Astrocyte of the hippocampus (primary cell): Measurements from ENCODE around the gene PAK5.
"Not testable (repeated sequence)": the region's sequence is repeated elsewhere in the genome, so short reads cannot be mapped to it uniquely, and the experiment has no call there.

Experiments
- DNase-seq: peaks from one replicate; pipeline ENCODE4 v3.0.0; 2011; ENCODE audit warnings: low read depth, low spot score

PAK5 gene

GRCh38 chr20:9685011-9685410, 153.9 kb downstream of the PAK5 start:
- DNase-seq: no peak

DNA sequence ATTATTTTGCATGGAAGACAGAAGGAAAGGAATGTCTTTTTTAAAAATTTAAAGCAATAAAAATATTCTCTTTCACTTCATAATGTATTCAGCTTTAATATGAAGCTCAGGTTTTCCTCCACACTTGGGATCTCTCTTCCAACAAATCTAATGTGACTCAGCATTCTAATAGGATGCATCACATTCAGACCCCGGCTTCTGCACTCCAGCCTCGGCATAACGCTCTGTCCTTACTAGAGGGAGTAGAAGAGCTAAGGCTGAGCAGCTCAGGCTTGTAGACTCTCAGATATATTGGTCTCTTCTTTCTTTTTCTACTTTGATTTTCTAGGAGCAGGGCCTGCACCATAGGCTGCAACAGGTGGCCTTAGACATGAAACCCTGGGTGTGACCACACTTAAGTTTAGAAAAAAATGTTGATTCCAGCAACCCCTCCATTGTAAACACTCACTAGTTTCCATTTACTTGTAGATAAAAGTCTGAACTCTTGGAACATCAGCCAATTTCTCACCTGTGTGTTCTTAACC, 161.7 kb downstream of the PAK5 start:
- DNase-seq: no peak

- no peak for DNase-seq
These were observed 165.9 kb downstream of the PAK5 start for GRCh38 chr20:9672981-9673380.

- no peak for DNase-seq
These were observed 166.8 kb downstream of the PAK5 start for GRCh38 chr20:9672027-9672426.

- no peak for DNase-seq
These were observed 170.5 kb downstream of the PAK5 start for GRCh38 chr20:9668381-9668780.

DNA sequence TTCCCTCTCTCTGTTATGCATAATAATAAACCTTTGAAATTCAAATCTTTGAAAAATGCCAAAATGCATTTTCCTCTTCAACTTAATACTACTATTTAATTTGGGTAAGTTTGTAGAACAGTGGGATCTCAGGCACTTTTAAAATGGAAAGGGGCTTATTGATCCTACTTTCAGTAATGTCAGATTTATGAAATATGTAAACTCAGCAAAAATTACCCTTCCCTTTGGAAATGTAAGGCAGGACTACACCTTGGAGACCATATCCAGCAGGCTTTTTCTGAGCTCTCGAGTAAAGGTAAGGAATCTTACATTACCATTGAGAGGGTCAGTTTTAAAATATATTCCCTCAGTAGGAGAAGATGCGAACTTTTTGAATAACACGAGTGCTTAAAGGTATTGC, 175.5 kb downstream of the PAK5 start:
- no peak for DNase-seq

DNA sequence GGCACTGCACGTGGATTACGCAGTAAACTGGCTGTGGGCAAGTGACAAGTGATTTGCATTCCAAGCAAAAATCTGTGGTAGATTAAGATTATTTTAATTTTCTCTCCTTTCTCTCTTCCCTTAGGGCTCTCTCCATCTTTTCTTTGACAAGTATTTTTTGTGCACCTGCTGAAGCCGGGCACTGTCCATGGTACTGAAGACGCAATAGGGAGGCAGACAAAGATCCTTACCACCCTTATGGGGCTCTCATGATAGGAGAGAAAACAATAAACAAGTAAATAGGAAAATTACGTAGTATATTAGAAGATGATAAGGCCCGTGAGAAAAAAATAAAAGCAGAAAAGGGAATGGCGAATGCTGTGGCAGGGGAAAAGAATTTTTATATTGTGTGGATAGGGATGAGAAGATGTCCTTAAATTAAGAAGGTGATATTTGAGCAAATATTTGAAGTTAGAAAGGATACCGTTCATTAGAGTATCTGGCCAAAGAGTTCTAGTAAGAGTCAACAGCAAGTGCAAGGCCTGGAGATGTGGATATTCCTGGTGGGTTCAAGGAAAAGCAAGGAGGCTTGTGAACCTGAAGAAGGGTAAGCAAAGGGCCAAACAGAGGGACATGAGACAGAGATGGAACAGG, 178.5 kb downstream of the PAK5 start:
- peak; percentile 59 for DNase-seq

DNA sequence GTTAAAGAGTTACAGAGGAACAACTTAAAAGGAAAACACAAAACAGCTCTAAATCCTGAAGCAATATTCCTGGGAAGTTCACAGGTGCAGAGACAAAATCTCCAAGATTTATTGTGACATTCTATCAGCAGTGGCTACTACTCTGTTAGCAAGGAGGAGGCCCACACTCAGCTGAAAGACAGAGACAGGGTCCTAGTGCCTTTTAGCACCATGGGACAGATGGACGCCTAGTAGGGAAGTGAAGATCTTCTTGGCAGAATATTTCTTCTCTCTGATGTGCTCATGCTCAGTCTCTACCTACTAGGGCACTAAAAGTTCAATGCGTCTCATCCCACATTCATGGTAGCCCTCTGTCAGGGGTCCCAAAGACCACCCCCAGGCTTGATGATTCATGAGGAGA, 191.1 kb downstream of the PAK5 start:
- DNase-seq: no peak

DNA sequence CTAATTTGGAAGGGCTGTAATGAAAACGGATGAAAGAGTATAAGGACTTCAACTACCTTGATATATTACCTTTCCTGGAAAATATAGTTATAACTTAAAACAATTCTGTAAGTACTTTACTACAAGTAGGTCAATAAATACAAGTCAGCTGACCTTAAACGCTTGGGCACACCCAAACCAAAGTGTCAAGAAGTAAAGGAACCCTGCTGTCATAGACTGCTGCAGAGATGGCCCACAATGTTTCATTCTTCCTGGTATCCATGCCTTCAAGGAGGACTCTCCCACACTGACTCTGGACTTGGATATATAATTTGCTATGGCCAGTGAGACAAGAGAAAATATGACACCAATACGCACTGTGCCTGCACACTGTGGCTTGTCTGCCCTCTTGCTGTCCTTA, 192.5 kb downstream of the PAK5 start:
- no peak for DNase-seq

DNA sequence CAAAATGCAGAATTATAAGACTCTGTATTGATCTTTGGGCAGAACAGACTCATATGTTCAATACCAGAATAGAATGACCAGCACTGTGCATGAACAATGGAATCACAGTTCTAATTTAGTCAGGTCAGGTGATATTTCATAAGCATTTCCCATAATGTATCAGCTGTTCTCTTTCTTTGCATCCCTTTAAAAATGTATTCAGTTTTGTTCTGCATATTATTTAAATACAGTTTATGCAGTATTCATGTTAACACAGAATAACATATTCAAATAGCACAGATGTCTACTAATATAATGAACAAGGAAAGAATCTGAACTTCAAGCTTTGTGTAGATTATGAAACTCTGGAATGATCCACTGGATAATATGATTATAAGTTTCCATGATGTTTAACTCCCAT, 196.0 kb downstream of the PAK5 start:
- DNase-seq: no peak

DNA sequence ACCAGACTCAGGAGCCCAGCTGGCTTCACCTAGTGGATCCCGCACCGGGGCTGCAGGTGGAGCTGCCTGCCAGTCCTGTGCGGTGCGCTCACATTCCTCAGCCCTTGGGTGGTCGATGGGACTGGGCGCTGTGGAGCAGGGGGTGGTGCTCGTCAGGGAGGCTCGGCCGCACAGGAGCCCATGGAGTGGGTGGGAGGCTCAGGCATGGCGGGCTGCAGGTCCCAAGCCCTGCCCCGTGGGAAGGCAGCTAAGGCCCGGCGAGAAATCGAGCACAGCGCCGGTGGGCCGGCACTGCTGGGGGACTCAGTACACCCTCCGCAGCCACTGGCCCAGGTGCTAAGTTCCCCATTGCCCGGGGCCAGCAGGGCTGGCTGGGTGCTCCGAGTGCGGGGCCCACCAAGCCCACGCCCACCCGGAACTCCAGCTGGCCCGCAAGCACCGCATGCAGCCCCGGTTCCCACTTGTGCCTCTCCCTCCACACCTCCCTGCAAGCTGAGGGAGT, 197.3 kb downstream of the PAK5 start:
- DNase-seq: not testable (repeated sequence)

GRCh38 chr20:9637889-9638288, 201.0 kb downstream of the PAK5 start:
- DNase-seq: no peak

DNA sequence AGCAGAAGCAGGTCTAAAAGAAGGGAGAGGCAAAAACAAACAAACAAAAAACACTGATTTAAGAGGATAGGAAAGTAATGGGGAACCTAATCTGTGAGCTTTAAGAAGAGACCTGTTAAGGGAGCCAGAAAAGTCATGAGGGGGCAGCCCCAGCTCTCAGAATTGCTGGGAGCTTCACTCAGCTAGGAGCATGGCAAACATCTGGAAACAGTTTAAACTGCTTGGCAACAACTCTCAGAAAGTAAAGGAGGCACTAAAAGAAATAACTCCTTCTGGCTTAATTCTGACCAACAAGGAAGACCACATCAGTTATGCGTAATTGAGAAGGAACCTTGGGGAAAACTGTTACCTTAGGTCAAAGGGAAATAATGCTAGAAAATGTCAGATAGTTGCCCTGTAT, 203.1 kb downstream of the PAK5 start:
- no peak for DNase-seq

DNA sequence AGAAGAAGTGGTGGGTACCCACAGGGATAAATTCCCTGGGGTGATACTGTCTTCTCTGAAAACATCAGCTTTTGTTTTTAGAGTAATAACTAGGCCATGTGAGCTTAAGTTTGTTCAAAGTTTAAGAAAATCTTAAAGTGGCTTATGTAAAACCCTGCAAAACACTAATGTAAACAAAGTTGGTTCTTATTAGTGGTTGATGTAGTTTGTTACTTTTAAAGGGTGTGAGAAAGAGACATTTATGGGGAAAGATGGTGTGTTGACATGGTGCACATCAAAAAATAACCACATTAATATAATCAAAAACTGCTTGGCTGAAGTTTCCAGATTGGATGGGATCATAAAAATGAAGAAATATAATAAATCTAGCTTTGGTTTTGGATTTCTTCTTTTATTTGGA, 204.5 kb downstream of the PAK5 start:
- DNase-seq: no peak

- DNase-seq: no peak
These were observed 205.9 kb downstream of the PAK5 start for GRCh38 chr20:9632991-9633390.

GRCh38 chr20:9632265-9632664, 206.6 kb downstream of the PAK5 start:
- no peak for DNase-seq

- DNase-seq: no peak
These were observed 208.3 kb downstream of the PAK5 start for GRCh38 chr20:9630554-9630953.

DNA sequence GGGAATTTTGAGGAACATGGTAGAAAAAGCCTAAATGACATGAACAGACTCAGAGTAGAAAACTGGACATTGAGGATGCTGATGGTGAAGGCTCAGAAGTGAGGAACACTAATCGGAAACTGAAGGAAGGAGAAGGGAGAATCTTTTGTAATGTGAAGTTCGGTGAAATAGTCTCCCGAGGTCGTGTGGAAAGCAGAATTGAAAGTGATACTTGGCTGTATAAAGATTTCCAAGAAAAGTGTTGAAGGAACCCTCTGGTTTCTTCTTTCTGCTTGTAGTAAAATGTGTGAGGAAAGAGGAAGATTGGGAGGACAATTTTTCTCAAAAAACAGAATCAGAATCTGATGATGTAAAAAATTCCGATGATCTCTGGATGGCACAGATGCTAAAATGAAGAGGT, 209.0 kb downstream of the PAK5 start:
- no peak for DNase-seq

DNA sequence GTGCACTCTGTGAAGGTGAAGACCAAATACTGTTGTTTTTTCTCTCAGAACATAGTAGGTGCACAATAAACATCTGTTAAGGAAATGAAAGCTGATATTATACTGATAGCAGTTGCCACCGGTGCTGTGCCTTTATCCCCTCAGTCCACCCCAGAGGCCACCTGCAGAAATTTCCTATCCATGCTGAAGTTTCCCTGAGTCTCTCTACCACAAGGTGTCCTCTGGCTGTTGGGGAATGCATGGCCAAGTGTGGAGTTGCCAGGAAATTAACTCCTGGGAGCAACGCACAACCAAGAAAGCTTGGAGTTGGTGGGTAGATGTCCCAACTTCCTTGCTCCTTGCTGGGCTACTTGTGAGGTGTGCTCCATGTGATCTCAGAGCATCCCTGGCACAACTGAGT, 210.3 kb downstream of the PAK5 start:
- no peak for DNase-seq

DNA sequence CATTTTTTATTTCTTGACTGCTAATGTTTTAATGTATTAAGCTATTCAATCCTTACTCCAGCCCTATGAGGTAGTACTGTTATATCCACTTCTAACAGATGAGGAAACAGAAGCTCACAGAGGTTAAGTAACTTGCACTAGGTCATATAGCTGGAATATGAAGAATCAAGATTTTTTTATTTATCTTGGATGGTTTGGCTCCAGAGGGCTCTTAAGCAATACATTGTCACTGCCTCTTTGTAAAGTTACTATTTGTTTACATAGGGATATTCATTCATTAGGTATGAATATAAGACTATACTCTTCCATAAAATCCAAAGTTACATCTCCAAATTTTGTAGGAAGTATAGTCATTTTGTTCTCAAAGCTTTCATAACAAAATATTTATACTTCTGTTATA, 210.7 kb downstream of the PAK5 start:
- DNase-seq: no peak

DNA sequence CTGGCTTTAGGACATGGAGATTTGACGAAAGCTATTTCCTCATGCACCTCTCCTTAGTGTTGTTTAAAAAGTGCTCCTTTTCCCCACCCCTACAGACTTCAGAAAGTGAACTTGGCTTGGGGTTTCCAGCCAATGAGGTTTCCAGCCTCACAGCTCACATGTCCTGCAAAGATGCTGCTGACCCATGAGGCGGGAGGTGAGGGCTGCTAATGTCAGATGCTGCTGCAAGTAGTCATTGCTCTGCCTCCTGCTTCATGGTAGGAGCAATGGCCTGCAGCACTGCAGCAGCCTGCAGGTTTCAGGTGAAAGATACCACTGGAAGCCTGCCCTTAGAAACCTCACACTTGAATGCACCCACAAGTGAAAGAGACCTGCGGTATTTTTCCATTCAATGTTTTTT, 211.7 kb downstream of the PAK5 start:
- DNase-seq: no peak

DNA sequence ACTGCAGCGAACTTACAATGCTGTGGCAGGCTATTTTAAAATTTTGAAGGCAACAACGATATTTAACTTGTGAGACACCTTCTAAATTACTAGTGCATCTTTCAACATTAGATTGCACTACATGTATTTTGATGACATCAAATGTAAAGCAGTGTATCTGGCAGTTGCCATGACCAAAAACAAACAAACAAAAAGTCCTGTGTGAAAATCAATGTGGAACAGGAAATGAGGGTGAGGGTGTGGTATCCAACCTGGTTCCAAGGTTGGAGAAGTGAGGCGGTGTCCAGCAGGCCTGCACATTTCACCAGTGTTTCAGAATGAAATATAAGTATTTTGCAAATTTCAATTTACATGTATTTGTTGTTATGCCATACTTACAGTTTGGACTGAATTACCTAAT, 212.5 kb downstream of the PAK5 start:
- DNase-seq: no peak

DNA sequence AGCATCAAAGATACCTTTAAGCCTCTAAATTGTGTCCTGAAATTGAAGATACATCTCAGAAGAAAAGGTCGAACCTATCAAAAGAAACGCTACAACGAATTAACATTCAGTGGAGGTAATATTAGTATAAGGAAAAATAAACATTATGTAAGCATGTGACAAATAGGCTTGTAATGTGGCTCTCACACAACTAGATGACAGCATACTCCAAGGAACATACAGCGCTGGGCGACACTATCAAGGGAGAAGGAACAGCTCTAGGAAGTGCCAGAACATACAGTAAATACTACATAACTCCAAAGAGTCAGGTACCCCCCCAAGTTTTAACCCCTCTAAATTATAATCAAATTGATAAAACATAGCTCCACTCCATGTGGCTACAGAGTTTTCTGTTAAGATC, 220.9 kb downstream of the PAK5 start:
- DNase-seq: peak; percentile 54
